Duodenal mucosa (tissue), 2 donors: Measurements from ENCODE around the gene SLC49A3.

Experiments
- H3K27ac ChIP-seq: one replicate; pipeline ENCODE4 v1.7.0; 2013; ENCODE audit warnings: low read depth, low read length
- H3K27me3 ChIP-seq, 2 donors: one replicate each; pipeline ENCODE4 v1.7.0; 2013; ENCODE audit warnings: low read length in 2 of 2, control low read depth in 1 of 2; ENCODE audit not compliant: insufficient read depth in 2 of 2, control insufficient read depth in 1 of 2
- H3K36me3 ChIP-seq, 2 donors: one replicate each; pipeline ENCODE4 v1.7.0; 2013; ENCODE audit warnings: low read length in 2 of 2, control low read depth in 1 of 2; ENCODE audit not compliant: insufficient read depth in 2 of 2, control insufficient read depth in 1 of 2
- H3K4me1 ChIP-seq, 2 donors: one replicate each; pipeline ENCODE4 v1.7.0; 2013; ENCODE audit warnings: low read length in 2 of 2, control low read depth in 1 of 2; ENCODE audit not compliant: insufficient read depth in 2 of 2, control insufficient read depth in 1 of 2
- H3K4me3 ChIP-seq, 2 donors: one replicate each; pipeline ENCODE4 v1.7.0; 2013; ENCODE audit warnings: low read length in 2 of 2, low read depth in 1 of 2
- H3K9ac ChIP-seq, 2 donors: one replicate each; pipeline ENCODE4 v1.7.0; 2013; ENCODE audit warnings: low read length in 2 of 2, low read depth in 1 of 2
- H3K9me3 ChIP-seq, 2 donors: one replicate each; pipeline ENCODE4 v1.7.0; 2013; ENCODE audit warnings: low read length in 2 of 2, control low read depth in 1 of 2; ENCODE audit not compliant: control insufficient read depth in 1 of 2

The SLC49A3 gene

GRCh38 chr4:632926-633325, 56.0 kb downstream of the SLC49A3 start:
- H3K27me3 ChIP-seq, result no peaks in the 10 kb centered on the region
- no peaks in the 10 kb centered on the region for H3K4me1 ChIP-seq
- no peaks in the 10 kb centered on the region for H3K36me3 ChIP-seq
- peaks cover 3 to 8% of the 10 kb centered on the region in 2 donors for H3K9me3 ChIP-seq
- H3K9ac ChIP-seq, result no peak overlapping the region
- no peak overlapping the region for H3K27ac ChIP-seq
- H3K4me3 ChIP-seq, result no peak overlapping the region

GRCh38 chr4:632196-632790, 56.7 kb downstream of the SLC49A3 start:
- H3K9me3 ChIP-seq, result peaks cover 3 to 8% of the 10 kb centered on the region in 2 donors
- H3K4me1 ChIP-seq, result no peaks in the 10 kb centered on the region
- H3K27me3 ChIP-seq, result no peaks in the 10 kb centered on the region
- H3K36me3 ChIP-seq, result no peaks in the 10 kb centered on the region
- H3K9ac ChIP-seq, result no peak overlapping the region
- no peak overlapping the region for H3K4me3 ChIP-seq
- H3K27ac ChIP-seq, result no peak overlapping the region
